Measurements from ENCODE around the gene ZNF516. TPM values are rescaled to one million over a fixed set of nuclear protein-coding genes. Genes with fewer than 3 reads are reported as not detected.

ZNF516 gene
- total RNA-seq, 1 donor from 2014 or later, result 11.5 TPM

- Histone ChIP-seq H3K36me3 (no peaks in the 10 kb centered on the region), H3K9me3 (replicated peaks) (no peaks in the 10 kb centered on the region), H3K27me3 (ENCODE audit: low read depth) (no peaks in the 10 kb centered on the region), H3K4me1 (peaks cover 22% of the 10 kb centered on the region), H3K4me3 (no peak overlapping the region), H3K27ac (replicated peaks) (no peak overlapping the region)
- no peak for TF ChIP-seq CTCF (IDR thresholded peaks at IDR 0.05; ENCODE audit: borderline replicate concordance)
- no peak for DNase-seq
- intact Hi-C loops (cut with micrococcal nuclease), result no loop called here
These were observed 10.2 kb downstream of the ZNF516 start for GRCh38 chr18:76484749-76485387.

GRCh38 chr18:76483780-76484179, 11.3 kb downstream of the ZNF516 start:
- no peak for TF ChIP-seq CTCF (IDR thresholded peaks at IDR 0.05; ENCODE audit: borderline replicate concordance)
- Histone ChIP-seq H3K36me3 (no peaks in the 10 kb centered on the region), H3K4me1 (peaks cover 11% of the 10 kb centered on the region), H3K9me3 (replicated peaks) (no peaks in the 10 kb centered on the region), H3K27me3 (ENCODE audit: low read depth) (no peaks in the 10 kb centered on the region), H3K27ac (replicated peaks) (no peak overlapping the region), H3K4me3 (no peak overlapping the region)
- intact Hi-C loops (cut with micrococcal nuclease), result no loop called here
- no peak for DNase-seq

- no peaks in the 10 kb centered on the region for H3K36me3 ChIP-seq
- H3K4me3 ChIP-seq, result no peak overlapping the region
- no peaks in the 10 kb centered on the region for H3K9me3 ChIP-seq (replicated peaks)
- H3K27ac ChIP-seq (replicated peaks), result no peak overlapping the region
- H3K27me3 ChIP-seq (ENCODE audit: low read depth), result no peaks in the 10 kb centered on the region
- intact Hi-C loops (cut with micrococcal nuclease), result no loop called here
- no peak for TF ChIP-seq CTCF (IDR thresholded peaks at IDR 0.05; ENCODE audit: borderline replicate concordance)
- DNase-seq, result no peak
- H3K4me1 ChIP-seq, result peaks cover 6% of the 10 kb centered on the region
These were observed 11.9 kb downstream of the ZNF516 start for GRCh38 chr18:76482971-76483691.

- Histone ChIP-seq H3K36me3 (no peaks in the 10 kb centered on the region), H3K4me3 (no peak overlapping the region), H3K4me1 (peaks cover 8% of the 10 kb centered on the region), H3K9me3 (replicated peaks) (no peaks in the 10 kb centered on the region), H3K27me3 (ENCODE audit: low read depth) (no peaks in the 10 kb centered on the region), H3K27ac (replicated peaks) (no peak overlapping the region)
- intact Hi-C loops (cut with micrococcal nuclease), result no loop called here
- DNase-seq, result no peak
- no peak for TF ChIP-seq CTCF (IDR thresholded peaks at IDR 0.05; ENCODE audit: borderline replicate concordance)
These were observed 12.8 kb downstream of the ZNF516 start for GRCh38 chr18:76482267-76482666.

GRCh38 chr18:76480913-76481312, 14.1 kb downstream of the ZNF516 start:
- Histone ChIP-seq H3K27ac (replicated peaks) (no peak overlapping the region), H3K4me3 (no peak overlapping the region), H3K27me3 (ENCODE audit: low read depth) (no peaks in the 10 kb centered on the region), H3K36me3 (no peaks in the 10 kb centered on the region), H3K9me3 (replicated peaks) (no peaks in the 10 kb centered on the region), H3K4me1 (peaks cover 19% of the 10 kb centered on the region)
- intact Hi-C loops (cut with micrococcal nuclease), result no loop called here
- no peak for TF ChIP-seq CTCF (IDR thresholded peaks at IDR 0.05; ENCODE audit: borderline replicate concordance)
- DNase-seq, result no peak
